ENCODE results near the gene PBX3. TPM values are rescaled to one million over a fixed set of nuclear protein-coding genes. Genes with fewer than 3 reads are reported as not detected.

Gene PBX3
- total RNA-seq, 1 experiment from 2014 or later, result 46.0 TPM

- Histone ChIP-seq H3K27ac (ENCODE audit: insufficient read length, low read depth, low read length) (no peak overlapping the region), H3K79me2 (ENCODE audit: insufficient read depth, low read length) (no peaks in the 10 kb centered on the region)
Measured at GRCh38 chr9:125749951-125750626, 2.9 kb downstream of the PBX3 start.

More at GRCh38 chr9:125749951-125750626, 2.9 kb downstream of the PBX3 start:
- DNase-seq, result no peak
- no peaks in the 10 kb centered on the region for H3K79me1 ChIP-seq (ENCODE audit: insufficient read depth, low read depth, low read length, poor library complexity, severe bottlenecking)
- no peak overlapping the region for H3K56ac ChIP-seq (ENCODE audit: insufficient read length, low read depth, low read length)
- no peak overlapping the region for H3K4ac ChIP-seq (ENCODE audit: low read depth, low read length)
- H2BK120ac ChIP-seq (ENCODE audit: low read depth, low read length, poor library complexity, severe bottlenecking), result no peak overlapping the region
- peaks cover 10 to 18% (median 11%) of the 10 kb centered on the region in 3 experiments; a peak in 6 of 7 replicates for H3K36me3 Mint-ChIP-seq (ENCODE audit: insufficient read depth in 1 of 3, low read depth in 3 of 3)
- H3K27me3 ChIP-seq (ENCODE audit: insufficient read depth, low read length), result no peaks in the 10 kb centered on the region
- H3K23ac ChIP-seq (ENCODE audit: insufficient read length, low read depth, low read length), result no peak overlapping the region
- no peak overlapping the region for H4K8ac ChIP-seq (replicated peaks; ENCODE audit: insufficient read length, low read depth, low read length)
- H3K27me3 Mint-ChIP-seq (ENCODE audit: low read depth), result peaks cover 7% of the 10 kb centered on the region
- no peak overlapping the region for H3K9ac ChIP-seq (ENCODE audit: extremely low read depth, insufficient read length, low read length)
- no peak overlapping the region for H2BK12ac ChIP-seq (ENCODE audit: insufficient read length, low read depth, low read length)
- no peaks in the 10 kb centered on the region; a peak in 1 of 5 replicates for H3K9me3 Mint-ChIP-seq
- no peak for TF ChIP-seq CTCF (conservative IDR thresholded peaks at IDR 0.05)
- H2BK20ac ChIP-seq (ENCODE audit: low read depth, low read length, poor library complexity, severe bottlenecking), result no peak overlapping the region
- no peak overlapping the region for H2BK15ac ChIP-seq (ENCODE audit: low read depth, low read length)
- H3K4me3 Mint-ChIP-seq, result peak overlapping the region; percentile 63 to 84
- no peak overlapping the region for H4K5ac ChIP-seq (ENCODE audit: insufficient read length, low read depth, low read length)
- H3K4me2 ChIP-seq (ENCODE audit: insufficient read depth, insufficient read length, low read length), result no peak overlapping the region
- H3T11ph ChIP-seq (ENCODE audit: low read length), result no peak overlapping the region
- H2AFZ ChIP-seq (ENCODE audit: low read length), result no peak overlapping the region
- H4K20me1 ChIP-seq (ENCODE audit: control insufficient read depth, insufficient read depth, insufficient read length), result no peaks in the 10 kb centered on the region
- no peak overlapping the region for H4K91ac ChIP-seq (ENCODE audit: insufficient read length, low read depth, low read length)
- H3K27ac Mint-ChIP-seq, result peak overlapping the region in 2 of 3 experiments; percentile 2 to 89; a peak in 2 of 7 replicates
- H2AK5ac ChIP-seq (ENCODE audit: insufficient read length, low read length), result no peak overlapping the region
- peaks cover 4% of the 10 kb centered on the region; the same call in 1 of the 2 replicates for H3K4me1 ChIP-seq (ENCODE audit: insufficient read depth, low read length)
- H3K18ac ChIP-seq (ENCODE audit: insufficient read length, low read depth, low read length), result no peak overlapping the region
- H3K4me1 Mint-ChIP-seq, result peaks cover 60 to 67% of the 10 kb centered on the region in 2 experiments
- no peak overlapping the region for H3K14ac ChIP-seq (ENCODE audit: insufficient read depth, low read length)
- no peak overlapping the region for H2BK5ac ChIP-seq (ENCODE audit: insufficient read length, low read length)
- no CpG with 5 or more reads among the region's 4 CpGs for WGBS (ENCODE audit: extremely low coverage, insufficient read length, low lambda C conversion rate)
- H3K9me3 ChIP-seq (ENCODE audit: control insufficient read depth, low read depth, low read length), result no peaks in the 10 kb centered on the region
- H3K23me2 ChIP-seq (ENCODE audit: insufficient read length, low read depth, low read length, poor library complexity, severe bottlenecking), result peaks cover 16% of the 10 kb centered on the region
